Keratinocyte (primary cell): Measurements from ENCODE around the gene TAS2R7. TPM values are rescaled to one million over a fixed set of nuclear protein-coding genes. Genes with fewer than 3 reads are reported as not detected.

Source experiments
- DNase-seq: peaks from one replicate; pipeline ENCODE4 v3.0.0-alpha.2; 2011; ENCODE audit warnings: low read depth, missing footprints, low spot score
- FAIRE-seq: peaks from 2 replicates; lab custom pipeline; 2011; peaks lifted over from hg19 to GRCh38; lab: Jason Lieb, UNC
- H2AFZ ChIP-seq: 2 replicates; pipeline ENCODE4 v1.6.0; 2012; ENCODE audit warnings: low read length, control low read depth, inconsistent platforms; ENCODE audit not compliant: control insufficient read depth
- H3K27ac ChIP-seq: 2 replicates; pipeline ENCODE4 v1.5.1; 2011; ENCODE audit warnings: low read length; ENCODE audit not compliant: control insufficient read depth, insufficient read depth
- H3K27me3 ChIP-seq: 3 replicates; pipeline ENCODE4 v1.6.0; 2011; ENCODE audit warnings: low read length; ENCODE audit not compliant: control insufficient read depth, insufficient read depth; ENCODE audit errors: extremely low read depth
- H3K36me3 ChIP-seq, 2 experiments: 2 replicates in 1 of 2; 3 replicates in 1 of 2; pipeline ENCODE4 v1.5.1; 2011; ENCODE audit warnings: low read length in 2 of 2, mild to moderate bottlenecking in 1 of 2; ENCODE audit not compliant: control insufficient read depth in 2 of 2, insufficient read depth in 2 of 2; ENCODE audit errors: extremely low read depth in 1 of 2
- H3K4me1 ChIP-seq: 3 replicates; pipeline ENCODE4 v1.5.1; 2011; ENCODE audit warnings: low read length; ENCODE audit not compliant: control insufficient read depth, insufficient read depth; ENCODE audit errors: extremely low read depth
- H3K4me2 ChIP-seq: 3 replicates; pipeline ENCODE4 v1.6.0; 2011; ENCODE audit warnings: low read depth, low read length; ENCODE audit not compliant: control insufficient read depth, insufficient read depth; ENCODE audit errors: extremely low read depth
- H3K4me3 ChIP-seq, 3 experiments: fragments of 200-600 bp in 1 of 3; sonication (generic) in 1 of 3; 2 replicates in 2 of 3; 3 replicates in 1 of 3; pipeline ENCODE4 v1.5.1; 2011 to 2016; ENCODE audit warnings: low read length in 3 of 3, mild to moderate bottlenecking in 3 of 3, control low read depth in 2 of 3, inconsistent platforms in 1 of 3, low read depth in 1 of 3, mixed read lengths in 1 of 3, mixed run types in 1 of 3, moderate library complexity in 1 of 3; ENCODE audit not compliant: control insufficient read depth in 2 of 3, insufficient read depth in 2 of 3; ENCODE audit errors: extremely low read depth in 1 of 3
- H3K79me2 ChIP-seq: 2 replicates; pipeline ENCODE4 v1.6.0; 2012; ENCODE audit warnings: low read length; ENCODE audit not compliant: control insufficient read depth, insufficient read depth
- H3K9ac ChIP-seq: 3 replicates; pipeline ENCODE4 v1.6.0; 2011; ENCODE audit warnings: low read length; ENCODE audit not compliant: control insufficient read depth, insufficient read depth; ENCODE audit errors: extremely low read depth
- H3K9me1 ChIP-seq: 3 replicates; pipeline ENCODE4 v1.6.0; 2011; ENCODE audit warnings: low read length; ENCODE audit not compliant: control insufficient read depth, insufficient read depth; ENCODE audit errors: extremely low read depth
- H3K9me3 ChIP-seq: 2 replicates; pipeline ENCODE4 v1.5.1; 2012; ENCODE audit warnings: low read depth, low read length; ENCODE audit not compliant: control insufficient read depth
- H4K20me1 ChIP-seq: 3 replicates; pipeline ENCODE4 v1.6.0; 2011; ENCODE audit warnings: low read length; ENCODE audit not compliant: control insufficient read depth, insufficient read depth; ENCODE audit errors: extremely low read depth
- CTCF ChIP-seq, 3 experiments: IDR thresholded peaks in 1 of 3; conservative IDR thresholded peaks in 1 of 3; optimal IDR thresholded peaks in 1 of 3; 2 replicates in 2 of 3; 3 replicates in 1 of 3; pipeline versions ENCODE3 to v1.5.1; 2011; ENCODE audit warnings: low read length in 3 of 3, mild to moderate bottlenecking in 3 of 3, moderate library complexity in 2 of 3, control low read depth in 1 of 3, inconsistent platforms in 1 of 3; ENCODE audit not compliant: insufficient read depth in 2 of 3; ENCODE audit errors: extremely low read depth in 1 of 3
- EZH2 ChIP-seq: IDR thresholded peaks from one replicate; pipeline ENCODE4 v1.6.1; 2012; ENCODE audit warnings: inconsistent platforms, mild to moderate bottlenecking, low read length, moderate library complexity
- dilution Hi-C: fragments of 300-500 bp; cut with MboI; formaldehyde crosslinking; loops from one replicate; pipeline ENCODE4 v1.7.0; 2020; ENCODE audit warnings: low sequenced_read_pairs; ENCODE audit not compliant: extremely low pct_ligation_motif_present
- polyA plus RNA-seq, 5 experiments: library from polyadenylated mRNA; depleted of rRNA in 3 of 5; stranded (reverse) in 3 of 5; stranded (forward) in 1 of 5; unstranded in 1 of 5; fragments of >200 nt; gene quantifications; 1 replicate in 1 of 5; 2 replicates in 3 of 5; 3 replicates in 1 of 5; pipeline versions ENCODE4 v1.2.1 to v1.2.3, GENCODE V29; 2011 to 2012; ENCODE audit warnings: missing spikeins in 2 of 5, low read depth in 1 of 5, low replicate concordance in 1 of 5

The TAS2R7 gene
- polyA plus RNA-seq, 1 donor (not counting 4 experiments of a cell fraction or from before 2014, with no cell fraction given): not detected

- no peak within 1 kb of the TSS for H2AFZ ChIP-seq
- H3K27ac ChIP-seq: no peak within 1 kb of the TSS
- TF ChIP-seq EZH2 (no peak), CTCF (optimal IDR thresholded peaks at IDR 0.05 in 1 of 3, IDR thresholded peaks at IDR 0.05 in 1 of 3, conservative IDR thresholded peaks at IDR 0.05 in 1 of 3; ENCODE audit: extremely low read depth in 1 of 3, insufficient read depth in 2 of 3, low read length in 3 of 3) (no peak)
- dilution Hi-C loops: no loop called here
- H3K79me2 ChIP-seq: no peaks in the 10 kb centered on the region
- no peaks in the 10 kb centered on the region for H3K36me3 ChIP-seq
- H3K4me2 ChIP-seq: no peak within 1 kb of the TSS
- H3K4me3 ChIP-seq: no peak within 1 kb of the TSS
- DNase-seq: no peak
- H3K4me1 ChIP-seq: no peaks in the 10 kb centered on the region
- no peaks in the 10 kb centered on the region for H4K20me1 ChIP-seq
- H3K9me3 ChIP-seq: no peaks in the 10 kb centered on the region
- FAIRE-seq: no peak
- H3K27me3 ChIP-seq: no peaks in the 10 kb centered on the region
- H3K9me1 ChIP-seq: no peaks in the 10 kb centered on the region
- H3K9ac ChIP-seq: no peak within 1 kb of the TSS
These were observed 47.0 kb upstream of the TAS2R7 start, which contains the start of gene PRR4 for GRCh38 chr12:10849425-10849878. Gene PRR4, minus strand, starts transcription at chr12:10849475. Its CDS starts 38 bp downstream, at chr12:10849437.

GRCh38 chr12:10847744-10848143 lies 45.3 kb upstream of the TAS2R7 start:
- Histone ChIP-seq H3K36me3 (no peaks in the 10 kb centered on the region), H3K27me3 (no peaks in the 10 kb centered on the region), H3K4me1 (no peaks in the 10 kb centered on the region), H3K4me3 (no peak overlapping the region), H3K9me1 (no peaks in the 10 kb centered on the region), H4K20me1 (no peaks in the 10 kb centered on the region), H3K27ac (no peak overlapping the region), H3K79me2 (no peaks in the 10 kb centered on the region), H2AFZ (no peak overlapping the region), H3K9me3 (no peaks in the 10 kb centered on the region), H3K9ac (no peak overlapping the region), H3K4me2 (no peak overlapping the region)
- DNase-seq (no peak), FAIRE-seq (no peak)
- dilution Hi-C loops: no loop called here
- TF ChIP-seq EZH2: no peak

DNA sequence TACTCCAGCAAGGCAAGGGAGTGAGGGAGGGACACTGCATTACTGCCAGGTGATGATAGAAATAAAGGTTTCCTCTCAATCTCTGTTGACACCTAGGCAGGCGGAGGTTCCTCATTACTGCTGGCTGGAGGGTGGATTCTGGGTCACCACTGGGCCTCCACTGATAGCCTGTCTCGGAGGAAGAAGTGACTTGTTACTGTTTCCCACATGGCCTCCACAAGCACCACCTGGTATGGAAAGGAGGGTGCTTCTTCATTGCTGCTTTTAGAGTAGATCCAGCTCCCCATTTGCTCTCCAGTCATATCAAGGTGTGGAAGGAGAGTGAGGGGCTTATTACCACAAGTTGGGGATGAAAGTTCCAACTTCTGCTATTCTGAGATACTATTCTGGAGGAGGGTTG lies 40.4 kb upstream of the TAS2R7 start:
- no peak for FAIRE-seq
- no peak for DNase-seq
- no peak overlapping the region for H3K9ac ChIP-seq
- H3K27me3 ChIP-seq: no peaks in the 10 kb centered on the region
- TF ChIP-seq EZH2 (no peak), CTCF (optimal IDR thresholded peaks at IDR 0.05 in 1 of 3, IDR thresholded peaks at IDR 0.05 in 1 of 3, conservative IDR thresholded peaks at IDR 0.05 in 1 of 3; ENCODE audit: extremely low read depth in 1 of 3, insufficient read depth in 2 of 3, low read length in 3 of 3) (no peak)
- no peak overlapping the region for H2AFZ ChIP-seq
- no peaks in the 10 kb centered on the region for H3K36me3 ChIP-seq
- no peaks in the 10 kb centered on the region for H3K9me3 ChIP-seq
- H3K79me2 ChIP-seq: no peaks in the 10 kb centered on the region
- dilution Hi-C loops: no loop called here
- H3K9me1 ChIP-seq: no peaks in the 10 kb centered on the region
- no peaks in the 10 kb centered on the region for H4K20me1 ChIP-seq
- no peak overlapping the region for H3K4me3 ChIP-seq
- H3K4me2 ChIP-seq: no peak overlapping the region
- H3K27ac ChIP-seq: no peak overlapping the region
- no peaks in the 10 kb centered on the region for H3K4me1 ChIP-seq
